Adrenal gland (tissue), 12 donors: Measurements from ENCODE around the gene TMEM72. TPM values are rescaled to one million over a fixed set of nuclear protein-coding genes. Genes with fewer than 3 reads are reported as not detected.

Source experiments
- DNase-seq, 7 donors: peaks; one replicate each; pipeline ENCODE4 v3.0.0-alpha.2; 2019 to 2020
- H3K27ac ChIP-seq, 5 donors: fragments of 200-600 bp; sonication (generic) in 4 of 5; 1 replicate in 3 of 5; 2 replicates in 2 of 5; pipeline versions ENCODE4 v1.5.1 to v1.8.0; 2016 to 2020; ENCODE audit warnings: mild to moderate bottlenecking in 1 of 5
- H3K27me3 ChIP-seq: fragments of 200-600 bp; 2 replicates; pipeline ENCODE4 v1.8.0; 2021
- H3K36me3 ChIP-seq, 2 donors: fragments of 200-600 bp; replicated peaks in 1 of 2; 1 replicate in 1 of 2; 2 replicates in 1 of 2; pipeline versions ENCODE4 v1.5.1 to v1.8.0; 2018 to 2022
- H3K4me1 ChIP-seq, 2 donors: fragments of 200-600 bp; replicated peaks in 1 of 2; 1 replicate in 1 of 2; 2 replicates in 1 of 2; pipeline versions ENCODE4 v1.5.1 to v1.8.0; 2018 to 2021
- H3K4me3 ChIP-seq, 4 donors: fragments of 200-600 bp; sonication (generic) in 3 of 4; one replicate each; pipeline ENCODE4 v1.5.1; 2016 to 2018
- H3K9me3 ChIP-seq, 3 donors: fragments of 200-600 bp; sonication (generic) in 1 of 3; replicated peaks in 1 of 3; 1 replicate in 2 of 3; 2 replicates in 1 of 3; pipeline versions ENCODE4 v1.5.1 to v1.8.0; 2016 to 2021
- POLR2A ChIP-seq, 2 donors: fragments of 450-650 bp; IDR thresholded peaks; one replicate each; pipeline ENCODE4 v1.6.1; 2017; ENCODE audit warnings: antibody characterized with exemption in 2 of 2, mild to moderate bottlenecking in 2 of 2, moderate library complexity in 1 of 2
- WGBS, 4 donors: extraction: QIAGEN DNeasy Blood & Tissue Kit in 2 of 4; methylation state at CpG; one replicate each; pipeline versions ENCODE4 v1.1.5 to v1.1.7; 2013 to 2017; 5-methylcytosine and 5-hydroxymethylcytosine counted together
- intact Hi-C, 2 donors: fragments of 100-400 bp; cut with DNase I; formaldehyde crosslinking; loops; one replicate each; pipeline versions ENCODE4 v1.14.1 to v1.15.0; 2022 to 2023
- polyA plus RNA-seq, 3 donors: library from polyadenylated mRNA; stranded (reverse); fragments of 200-250 nt in 2 of 3; fragments of 350-450 nt in 1 of 3; fragmentation: Illumina TruSeq in 1 of 3; extraction: RNeasy Lipid Tissue Mini Kit (QIAGEN cat#74804) in 1 of 3; gene quantifications; one replicate each; pipeline ENCODE4 v1.2.3, GENCODE V29; 2013 to 2014
- total RNA-seq, 9 donors: library from RNA; depleted of rRNA in 4 of 9; stranded (reverse); fragments of >200 nt in 4 of 9; fragments of 120-200 nt in 1 of 9; fragmentation: NEBNext Ultra II Directional in 1 of 9; extraction: Animal tissue kit (Norgen Biotek cat#: 25700) in 1 of 9; gene quantifications; one replicate each; pipeline versions ENCODE4 v1.1.0 to v1.2.4, GENCODE V29; 2013 to 2023
- TF ChIP-seq, protein P1 (sequence below), 6 experiments: fragments of 450-650 bp in 4 of 6; fragments of 200-600 bp in 2 of 6; sonication (generic) in 1 of 6; IDR thresholded peaks; 1 replicate in 5 of 6; 2 replicates in 1 of 6; pipeline versions ENCODE4 v1.5.1 to v1.8.0; 2016 to 2021; ENCODE audit warnings: antibody characterized with exemption in 6 of 6, mild to moderate bottlenecking in 2 of 6, moderate library complexity in 1 of 6
- donor health status: healthy with polysubstance abuse.
- donor health status: Bipolar disorder and iron deficiency.
- donor health status: DM: yes; HTN: yes; CAD: no.
- donor health status: DM: no; HTN: no; CAD: no.
- donor health status: DM: no; HTN: no; CAD: no.
- donor health status: DM: yes; HTN: yes; CAD: no.

The TMEM72 gene
- total and polyA plus RNA-seq, 12 donors: 0.17 TPM; not detected in 11

- Histone ChIP-seq H3K4me3 (no peak overlapping the region), H3K27me3 (no peaks in the 10 kb centered on the region), H3K9me3 (no peaks in the 10 kb centered on the region), H3K27ac (no peak overlapping the region), H3K4me1 (peaks cover 13 to 22% of the 10 kb centered on the region in 2 donors), H3K36me3 (peaks cover 0 to 5% of the 10 kb centered on the region in 2 donors)
- DNase-seq: no peak
- no peak for TF ChIP-seq POLR2A (IDR thresholded peaks at IDR 0.05)
- TF ChIP-seq, protein P1, sequence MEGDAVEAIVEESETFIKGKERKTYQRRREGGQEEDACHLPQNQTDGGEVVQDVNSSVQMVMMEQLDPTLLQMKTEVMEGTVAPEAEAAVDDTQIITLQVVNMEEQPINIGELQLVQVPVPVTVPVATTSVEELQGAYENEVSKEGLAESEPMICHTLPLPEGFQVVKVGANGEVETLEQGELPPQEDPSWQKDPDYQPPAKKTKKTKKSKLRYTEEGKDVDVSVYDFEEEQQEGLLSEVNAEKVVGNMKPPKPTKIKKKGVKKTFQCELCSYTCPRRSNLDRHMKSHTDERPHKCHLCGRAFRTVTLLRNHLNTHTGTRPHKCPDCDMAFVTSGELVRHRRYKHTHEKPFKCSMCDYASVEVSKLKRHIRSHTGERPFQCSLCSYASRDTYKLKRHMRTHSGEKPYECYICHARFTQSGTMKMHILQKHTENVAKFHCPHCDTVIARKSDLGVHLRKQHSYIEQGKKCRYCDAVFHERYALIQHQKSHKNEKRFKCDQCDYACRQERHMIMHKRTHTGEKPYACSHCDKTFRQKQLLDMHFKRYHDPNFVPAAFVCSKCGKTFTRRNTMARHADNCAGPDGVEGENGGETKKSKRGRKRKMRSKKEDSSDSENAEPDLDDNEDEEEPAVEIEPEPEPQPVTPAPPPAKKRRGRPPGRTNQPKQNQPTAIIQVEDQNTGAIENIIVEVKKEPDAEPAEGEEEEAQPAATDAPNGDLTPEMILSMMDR (IDR thresholded peaks at IDR 0.05): no peak
- intact Hi-C loops: no loop called here
Measured at GRCh38 chr10:44954042-44954441, 42.9 kb downstream of the TMEM72 start.

GRCh38 chr10:44954962-44955361 lies 43.8 kb downstream of the TMEM72 start:
- Histone ChIP-seq H3K36me3 (peaks cover 0 to 5% of the 10 kb centered on the region in 2 donors), H3K4me3 (no peak overlapping the region), H3K4me1 (peaks cover 15 to 24% of the 10 kb centered on the region in 2 donors), H3K27ac (no peak overlapping the region), H3K9me3 (no peaks in the 10 kb centered on the region), H3K27me3 (no peaks in the 10 kb centered on the region)
- intact Hi-C loops: no loop called here
- TF ChIP-seq, protein P1 (IDR thresholded peaks at IDR 0.05): no peak
- no peak for TF ChIP-seq POLR2A (IDR thresholded peaks at IDR 0.05)
- DNase-seq: no peak

DNA sequence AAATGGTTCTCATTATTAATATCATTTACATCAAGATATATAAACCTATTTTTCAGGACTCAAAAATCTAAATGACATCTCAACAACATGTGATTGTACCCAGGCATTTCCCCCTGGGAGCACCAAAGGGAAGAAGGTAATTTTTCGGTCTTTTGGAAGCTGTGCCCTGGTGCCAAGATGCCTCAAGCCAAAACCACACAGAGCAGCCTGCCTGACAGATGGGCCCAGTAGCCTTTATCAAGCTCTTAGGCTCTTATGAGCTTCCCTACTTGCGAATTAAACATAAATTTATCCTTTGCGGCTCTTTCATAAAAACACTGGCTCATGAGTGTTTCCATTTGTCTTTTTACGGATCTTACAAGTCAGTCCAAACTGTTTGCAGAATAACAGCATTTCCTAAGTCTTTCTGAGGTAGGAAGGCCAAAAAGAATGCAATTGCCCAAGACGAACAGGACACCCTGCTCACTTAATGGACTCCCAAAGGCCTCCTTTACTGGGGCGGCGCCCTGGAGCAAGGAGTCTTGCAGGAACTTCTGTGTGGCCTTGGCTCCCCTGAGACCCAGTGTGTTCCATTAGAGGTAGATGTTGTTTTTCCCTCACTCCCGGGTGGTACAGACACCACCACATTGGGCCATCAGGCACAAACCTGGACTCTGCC lies 44.4 kb downstream of the TMEM72 start:
- H3K9me3 ChIP-seq: no peaks in the 10 kb centered on the region
- intact Hi-C loops: no loop called here
- no peak overlapping the region for H3K27ac ChIP-seq
- H3K4me3 ChIP-seq: no peak overlapping the region
- no peaks in the 10 kb centered on the region for H3K27me3 ChIP-seq
- WGBS, 4 donors: 88 to 98% (median 92%) methylated on average over 8 of the region's 8 CpGs
- TF ChIP-seq, protein P1 (IDR thresholded peaks at IDR 0.05): no peak
- TF ChIP-seq POLR2A (IDR thresholded peaks at IDR 0.05): no peak
- H3K36me3 ChIP-seq: peaks cover 0 to 5% of the 10 kb centered on the region in 2 donors
- H3K4me1 ChIP-seq: peaks cover 20 to 30% of the 10 kb centered on the region in 2 donors
- peak in 2 of 7 donors; percentile 5 to 42 for DNase-seq

GRCh38 chr10:44956226-44956625 lies 45.1 kb downstream of the TMEM72 start:
- intact Hi-C loops: no loop called here
- TF ChIP-seq, protein P1 (IDR thresholded peaks at IDR 0.05): no peak
- no peak for TF ChIP-seq POLR2A (IDR thresholded peaks at IDR 0.05)
- H3K9me3 ChIP-seq: no peaks in the 10 kb centered on the region
- peaks cover 20 to 31% of the 10 kb centered on the region in 2 donors for H3K4me1 ChIP-seq
- DNase-seq: peak in 2 of 7 donors; percentile 4 to 28
- H3K4me3 ChIP-seq: no peak overlapping the region
- 88 to 96% (median 92%) methylated on average over 4 of the region's 4 CpGs for WGBS, 4 donors
- H3K27me3 ChIP-seq: no peaks in the 10 kb centered on the region
- no peak overlapping the region for H3K27ac ChIP-seq
- H3K36me3 ChIP-seq: peaks cover 0 to 5% of the 10 kb centered on the region in 2 donors
